NK-92 (cell line): ENCODE results near the gene GRN.
"Not testable (repeated sequence)": the region's sequence is repeated elsewhere in the genome, so short reads cannot be mapped to it uniquely, and the experiment has no call there.

ENCODE experiments used
- DNase-seq: peaks from one replicate; lab custom pipeline; 2025; ENCODE audit not compliant: unreplicated experiment; lab: John Stamatoyannopoulos, UW

GRN gene

DNA sequence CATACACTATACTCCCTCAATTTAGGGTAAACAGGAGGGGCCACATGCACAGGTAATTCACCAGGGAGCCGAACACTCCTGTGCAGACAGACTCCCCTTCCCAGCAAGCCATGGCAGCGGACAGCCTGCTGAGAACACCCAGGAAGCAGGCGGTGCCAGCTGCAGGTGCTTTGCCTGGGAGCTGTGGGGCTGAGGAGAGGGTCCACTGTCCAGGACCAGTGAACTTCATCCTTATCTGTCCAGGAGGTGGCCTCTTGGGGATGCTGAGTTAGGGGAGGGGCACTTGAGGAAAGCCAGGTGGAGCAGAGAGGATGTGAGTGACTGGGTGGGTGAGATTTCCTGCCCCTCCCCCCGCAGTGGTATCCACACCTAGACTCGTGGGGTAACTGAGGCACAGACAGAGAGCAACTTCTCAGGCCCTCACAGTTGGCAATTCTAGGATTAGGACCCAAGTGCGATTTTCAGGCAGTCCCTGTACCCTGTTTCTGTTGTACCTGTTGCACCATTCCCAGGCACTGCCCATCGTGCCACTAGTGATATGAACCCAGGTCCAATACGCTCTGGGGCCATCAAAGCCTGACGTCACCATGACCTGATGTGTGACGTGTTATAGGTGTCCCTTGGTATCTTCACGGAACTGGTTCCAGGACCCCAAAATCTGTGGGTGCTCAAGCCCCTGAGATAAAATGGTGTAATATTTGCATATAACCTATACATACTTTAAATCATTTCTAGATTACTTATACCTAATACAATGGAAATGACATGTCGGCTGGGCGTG is 1.2 kb downstream of the GRN start:
- DNase-seq, result no peak

DNA sequence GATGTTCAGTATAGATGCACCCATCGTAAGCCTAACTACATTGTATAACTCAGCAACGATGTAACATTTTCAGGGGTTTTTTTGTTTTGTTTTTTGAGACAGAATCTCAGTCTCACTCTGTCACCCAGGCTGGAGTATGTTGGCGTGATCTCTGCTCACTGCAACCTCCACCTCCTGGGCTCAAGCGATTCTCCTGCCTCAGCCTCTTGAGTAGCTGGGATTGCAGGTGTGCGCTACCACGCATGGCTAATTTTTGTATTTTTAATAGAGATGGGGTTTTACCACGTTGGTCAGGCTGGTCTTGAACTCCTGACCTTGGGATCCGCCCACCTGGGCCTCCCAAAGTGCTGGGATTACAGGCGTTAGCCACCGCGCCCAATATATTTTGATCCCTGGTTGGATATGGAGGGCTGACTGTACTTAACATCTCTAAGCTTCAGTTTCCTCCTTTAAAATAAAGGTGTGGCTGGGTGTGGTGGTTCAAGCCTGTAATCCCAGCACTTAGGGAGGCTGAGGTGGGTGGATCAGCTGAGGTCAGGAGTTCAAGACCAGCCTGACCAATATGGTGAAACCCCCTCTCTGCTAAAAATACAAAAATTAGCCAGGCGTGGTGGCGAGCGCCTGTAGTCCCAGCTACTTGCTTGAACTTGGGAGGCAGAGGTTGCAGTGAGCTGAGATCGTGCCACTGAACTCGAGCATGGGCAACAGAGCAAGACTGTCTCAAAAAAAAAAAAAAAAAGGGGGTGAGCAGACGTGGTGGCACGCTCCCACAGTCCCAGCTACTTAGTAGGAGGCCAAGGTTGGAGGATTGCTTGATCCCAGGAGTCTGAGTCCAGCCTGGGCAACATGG is 2.3 kb downstream of the GRN start:
- DNase-seq, result not testable (repeated sequence)

DNA sequence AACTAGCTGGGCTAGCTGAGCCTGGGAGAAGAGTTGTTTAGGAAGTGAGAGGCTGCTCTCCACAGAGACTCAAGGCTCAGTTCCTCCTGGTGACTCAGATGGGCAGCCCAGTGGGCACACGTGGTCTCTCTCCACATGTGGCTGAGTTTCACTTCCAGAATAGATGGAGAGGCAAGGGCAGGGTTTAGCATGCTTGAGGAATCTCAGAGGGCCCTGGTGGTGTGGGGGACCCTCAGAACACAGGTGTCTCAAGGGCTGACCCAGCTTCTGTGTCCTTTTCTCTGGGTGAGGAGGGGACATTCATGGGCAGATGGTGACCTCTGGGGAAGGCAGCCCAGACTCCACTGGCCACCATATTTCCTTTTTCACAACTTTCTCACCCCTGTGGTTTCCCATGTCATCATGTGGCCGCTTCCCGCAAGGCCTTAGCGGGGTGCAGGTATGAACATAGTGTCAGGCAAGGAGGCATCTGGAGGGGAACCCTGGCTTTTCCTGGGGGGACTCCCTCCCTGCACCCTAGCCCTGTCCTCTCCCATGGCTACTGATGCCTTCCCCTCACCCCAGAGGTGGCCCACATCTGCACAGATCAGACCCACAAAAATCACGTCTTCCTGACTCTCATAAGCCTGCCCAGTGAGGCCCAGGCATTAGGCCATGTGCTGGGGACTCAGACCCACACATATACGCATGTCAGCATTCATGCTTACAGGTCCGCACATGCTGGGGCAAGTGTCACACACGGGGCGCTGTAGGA is 3.3 kb downstream of the GRN start:
- DNase-seq, result no peak

- no peak for DNase-seq
Measured at GRCh38 chr17:44348988-44349364, 3.9 kb downstream of the GRN start.

- no peak for DNase-seq
Measured at GRCh38 chr17:44349553-44350070, 4.5 kb downstream of the GRN start.

DNA sequence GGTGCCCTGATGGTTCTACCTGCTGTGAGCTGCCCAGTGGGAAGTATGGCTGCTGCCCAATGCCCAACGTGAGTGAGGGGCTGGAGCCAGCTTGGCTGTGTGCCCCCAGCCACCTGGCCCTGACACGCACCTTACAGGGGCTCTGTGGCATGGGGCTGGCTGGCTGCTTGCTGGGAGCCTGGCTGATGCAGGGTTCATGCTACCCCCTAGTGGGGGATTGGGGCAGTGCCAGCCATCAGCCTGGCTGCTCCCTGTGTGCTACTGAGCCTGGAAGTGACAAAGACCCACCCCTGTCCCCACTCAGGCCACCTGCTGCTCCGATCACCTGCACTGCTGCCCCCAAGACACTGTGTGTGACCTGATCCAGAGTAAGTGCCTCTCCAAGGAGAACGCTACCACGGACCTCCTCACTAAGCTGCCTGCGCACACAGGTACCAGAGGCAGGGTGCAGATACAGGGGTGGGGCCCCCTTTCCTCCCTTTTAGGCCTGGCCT is 5.7 kb downstream of the GRN start:
- DNase-seq, result no peak

- DNase-seq, result no peak
Measured at GRCh38 chr17:44351464-44351863, 6.4 kb downstream of the GRN start.

- DNase-seq, result no peak
Measured at GRCh38 chr17:44351961-44352827, 7.1 kb downstream of the GRN start.

DNA sequence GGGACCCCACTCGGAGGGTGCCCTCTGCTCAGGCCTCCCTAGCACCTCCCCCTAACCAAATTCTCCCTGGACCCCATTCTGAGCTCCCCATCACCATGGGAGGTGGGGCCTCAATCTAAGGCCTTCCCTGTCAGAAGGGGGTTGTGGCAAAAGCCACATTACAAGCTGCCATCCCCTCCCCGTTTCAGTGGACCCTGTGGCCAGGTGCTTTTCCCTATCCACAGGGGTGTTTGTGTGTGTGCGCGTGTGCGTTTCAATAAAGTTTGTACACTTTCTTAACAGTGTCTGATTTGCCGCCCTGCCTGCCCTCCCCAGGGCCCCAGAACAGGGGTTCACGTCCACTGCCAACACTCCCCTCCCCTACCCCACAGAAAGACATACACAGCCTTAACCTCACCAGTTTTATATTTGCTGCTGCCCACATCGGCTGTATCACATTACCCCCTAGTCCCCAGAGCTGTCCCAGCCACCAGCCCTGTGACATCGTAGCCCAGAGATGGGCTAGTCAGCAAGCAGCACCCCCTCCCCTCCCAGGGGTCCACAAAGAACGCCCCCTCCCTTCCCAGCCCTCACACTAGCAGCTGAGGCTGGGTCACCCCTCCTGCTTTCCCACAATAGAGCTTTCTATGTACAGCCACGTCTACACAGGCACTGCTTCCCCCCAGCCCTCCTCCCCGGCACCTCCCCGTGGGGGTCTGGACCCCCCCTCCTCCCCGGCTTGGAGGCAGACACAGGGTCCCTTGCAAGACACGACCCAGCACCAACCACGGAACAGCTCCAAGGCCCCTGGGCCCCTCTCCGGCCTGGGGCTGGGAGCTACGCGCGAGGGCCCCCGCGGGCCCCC is 7.9 kb downstream of the GRN start:
- DNase-seq, result no peak

- no peak for DNase-seq
Measured at GRCh38 chr17:44353672-44354331, 8.7 kb downstream of the GRN start.

GRCh38 chr17:44354582-44355561 is 9.8 kb downstream of the GRN start:
- DNase-seq, result no peak

- no peak for DNase-seq
Measured at GRCh38 chr17:44355642-44356099, 10.6 kb downstream of the GRN start.

DNA sequence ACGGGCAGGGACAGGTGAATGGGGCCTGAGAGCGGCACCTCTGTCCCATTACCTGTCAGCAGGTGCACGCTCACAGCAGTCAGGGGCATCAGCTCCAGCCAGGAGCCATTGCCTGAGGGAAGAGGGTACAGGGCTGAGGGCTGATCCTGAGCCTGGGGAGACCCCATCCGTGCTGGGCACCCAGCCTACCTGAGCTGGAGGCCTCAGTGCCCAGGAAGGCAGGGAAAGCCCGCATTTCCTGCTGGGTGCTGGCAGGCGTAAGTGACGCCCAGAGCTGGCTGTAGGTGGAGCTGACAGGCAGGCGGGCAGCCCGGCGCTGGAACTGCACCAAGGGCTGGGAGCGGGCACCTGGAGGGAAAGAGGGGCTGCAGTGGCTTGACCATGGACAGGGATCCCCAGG is 11.1 kb downstream of the GRN start:
- DNase-seq, result no peak

GRCh38 chr17:44358066-44358465 is 13.0 kb downstream of the GRN start:
- no peak for DNase-seq

DNA sequence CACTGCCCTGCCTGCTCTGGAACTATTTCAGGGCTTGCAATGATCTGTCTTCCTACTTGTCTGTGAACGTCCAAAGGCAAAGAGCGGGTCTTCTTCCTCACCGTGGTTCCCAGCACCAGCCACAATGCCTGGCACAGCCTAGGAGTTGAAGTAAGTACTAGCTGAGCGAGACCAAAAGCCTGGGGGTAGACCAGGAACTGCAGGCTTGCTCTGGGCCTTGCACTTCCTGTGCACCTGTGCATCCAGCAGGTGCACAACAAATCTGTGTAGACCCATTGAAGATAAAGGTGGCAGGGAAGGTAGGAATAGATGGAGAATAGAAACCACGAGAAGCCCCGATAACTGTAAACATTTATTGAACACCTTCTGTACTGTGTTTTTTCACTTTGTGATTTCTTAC is 13.9 kb downstream of the GRN start:
- DNase-seq, result no peak

GRCh38 chr17:44359458-44360143 is 14.5 kb downstream of the GRN start:
- no peak for DNase-seq

GRCh38 chr17:44360144-44360533 is 15.0 kb downstream of the GRN start:
- DNase-seq, result no peak
